K562 treated with DMSO at 1 percent for 12 hours (cell line): Measurements from ENCODE around the gene CCDC88B. TPM values are rescaled to one million over a fixed set of nuclear protein-coding genes. Genes with fewer than 3 reads are reported as not detected.

Experiments
- total RNA-seq: library from RNA; unstranded; fragments of 300-600 nt; gene quantifications from 2 replicates; pipeline ENCODE4 v1.2.3, GENCODE V29; 2022; ENCODE audit not compliant: insufficient read depth

The CCDC88B gene
- 12.0 and 20.3 TPM in 2 replicates for total RNA-seq

GRCh38 chr11:64339754-64340408 is at the start of gene CCDC88B:
CCDC88B (plus strand) TSS chr11:64340204; CDS start chr11:64340267, 63 bp downstream.

DNA sequence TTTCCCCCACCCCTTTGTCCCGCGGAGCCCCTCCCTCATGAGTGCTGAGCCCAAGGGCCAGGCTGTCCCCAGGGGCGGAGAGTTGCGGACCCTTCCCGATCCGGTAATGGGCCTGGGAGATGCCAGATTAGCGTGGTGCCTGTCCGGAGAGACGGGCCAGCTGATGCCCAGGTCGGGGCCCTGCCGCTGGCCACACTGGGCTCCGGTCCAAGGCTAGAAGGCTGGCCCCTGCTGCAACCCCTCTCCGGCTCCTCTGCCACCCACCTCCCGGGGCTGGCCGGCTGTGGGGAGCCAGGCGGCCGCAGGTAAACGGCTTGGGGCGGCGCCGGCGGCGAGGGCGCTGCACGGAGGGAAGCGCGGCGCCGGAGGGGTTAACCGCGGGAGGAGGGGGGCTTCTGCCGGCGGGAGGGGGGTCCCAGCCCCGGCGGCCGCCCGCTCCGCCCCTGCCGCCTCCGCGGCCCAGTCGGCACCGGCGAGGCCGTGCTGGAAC is 48.7 kb upstream of the CCDC88B start, which contains the start of gene KCNK4:
KCNK4 (plus strand) TSS at position 41 of the 490 bp plus-strand sequence. CDS start 1,717 bp downstream, outside the sequence.

DNA sequence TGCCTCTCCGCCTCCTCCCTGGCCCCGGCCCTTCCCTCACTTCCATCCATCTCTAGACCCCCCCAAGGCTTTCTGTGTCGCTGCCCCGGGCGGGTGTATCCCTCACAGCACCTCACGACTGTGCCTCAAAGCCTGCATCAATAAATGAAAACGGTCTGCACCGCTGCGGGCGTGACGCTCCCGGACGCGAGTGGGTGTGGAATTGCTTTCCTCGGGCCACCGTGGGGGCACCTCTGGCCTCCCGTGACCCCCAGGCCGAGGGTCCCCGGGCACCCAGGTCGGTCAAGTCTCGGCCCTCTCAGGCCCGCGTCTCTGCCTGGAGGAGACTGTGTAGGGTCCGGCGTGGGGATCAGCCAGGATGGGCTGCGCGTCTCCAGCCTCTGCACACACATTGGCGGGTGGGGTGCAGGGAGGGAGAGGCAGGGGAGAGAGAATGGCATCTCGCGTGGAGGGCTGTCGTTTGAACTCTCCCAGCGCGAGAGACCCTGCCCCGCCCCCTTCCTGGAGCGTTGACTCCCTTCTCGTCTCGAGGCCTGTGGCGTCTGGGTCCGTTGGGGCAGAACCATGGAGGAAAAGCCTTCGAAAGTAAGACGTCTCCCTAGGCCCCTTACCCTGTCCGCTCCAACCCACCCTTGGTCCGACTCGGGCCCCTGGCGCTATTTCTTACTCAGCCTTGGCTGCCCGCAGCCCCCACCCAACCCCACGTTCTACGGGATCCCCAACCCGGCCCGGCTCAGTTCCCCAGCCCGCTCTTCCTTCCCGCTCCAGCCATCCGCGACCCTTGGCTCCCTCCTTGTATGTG is 40.0 kb upstream of the CCDC88B start, which contains the start of gene CATSPERZ:
CATSPERZ (plus strand) TSS at position 512 of the 802 bp plus-strand sequence; CDS start at position 565, 53 bp downstream.

DNA sequence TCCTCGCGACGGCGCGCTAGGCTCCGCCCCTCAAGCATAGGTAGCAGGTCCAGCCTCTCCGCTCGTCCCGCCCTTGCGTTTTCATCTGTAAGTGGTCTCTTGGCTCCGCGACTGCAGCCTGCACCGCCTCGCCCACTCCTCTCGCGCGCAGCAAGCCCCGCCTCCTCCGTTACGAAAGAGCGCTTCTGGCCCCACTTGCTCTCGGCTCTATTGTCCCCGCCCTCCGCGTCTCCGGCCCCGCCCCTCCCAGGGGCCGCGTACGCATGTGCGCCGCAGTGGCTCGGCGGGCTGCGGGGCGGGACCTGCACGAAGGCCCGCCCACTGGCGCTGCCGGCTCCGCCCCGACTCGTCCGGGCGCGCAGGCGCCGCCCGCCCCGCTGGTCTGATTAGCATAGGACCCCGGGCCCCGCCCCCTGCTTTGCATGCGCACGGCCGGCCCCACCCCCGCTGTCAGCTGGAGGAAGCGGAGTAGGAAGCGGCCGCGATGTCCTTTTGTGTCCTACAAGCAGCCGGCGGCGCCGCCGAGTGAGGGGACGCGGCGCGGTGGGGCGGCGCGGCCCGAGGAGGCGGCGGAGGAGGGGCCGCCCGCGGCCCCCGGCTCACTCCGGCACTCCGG is 34.8 kb upstream of the CCDC88B start, which contains the start of gene ESRRA:
ESRRA (plus strand) TSS at position 450 of the 616 bp plus-strand sequence. CDS start 1,656 bp downstream, outside the sequence.

DNA sequence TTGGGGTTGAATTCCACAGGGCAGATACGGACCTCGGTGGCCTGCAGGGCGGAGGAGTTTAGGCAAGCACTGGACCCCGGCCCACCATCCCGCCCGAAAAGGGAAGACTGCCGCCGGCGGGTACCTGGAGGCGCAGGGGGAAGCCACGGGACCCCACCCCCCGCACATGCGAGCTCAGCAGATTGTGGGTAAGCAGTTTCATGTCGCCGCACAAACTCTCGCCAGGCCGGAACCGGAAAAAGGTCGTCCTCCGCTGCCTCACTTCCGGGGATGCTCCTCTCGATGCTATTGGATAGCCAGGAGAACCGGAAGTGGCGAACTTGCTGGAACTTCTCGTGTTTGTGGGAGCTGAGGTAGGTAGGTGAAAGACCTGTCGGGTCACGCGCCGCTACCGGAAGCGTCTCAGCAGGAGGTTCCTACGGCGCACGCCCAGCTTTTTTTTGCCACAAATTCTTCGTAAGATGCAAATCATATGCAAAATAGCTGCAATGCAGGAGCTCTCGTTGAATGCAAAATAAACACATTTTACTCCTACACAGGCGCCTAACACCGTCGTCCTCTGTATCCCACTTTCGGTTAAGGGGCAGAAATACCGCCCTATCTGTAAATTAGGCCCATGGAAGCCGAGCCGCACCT is 22.6 kb upstream of the CCDC88B start, which contains the start of gene TRMT112:
TRMT112 (minus strand) TSS at position 235 of the 636 bp plus-strand sequence; CDS start at position 202, 33 bp downstream.

GRCh38 chr11:64317961-64318765 is 21.8 kb upstream of the CCDC88B start, which contains the start of gene PRDX5:
PRDX5 (plus strand) TSS chr11:64318121; CDS start chr11:64318216, 95 bp downstream.

DNA sequence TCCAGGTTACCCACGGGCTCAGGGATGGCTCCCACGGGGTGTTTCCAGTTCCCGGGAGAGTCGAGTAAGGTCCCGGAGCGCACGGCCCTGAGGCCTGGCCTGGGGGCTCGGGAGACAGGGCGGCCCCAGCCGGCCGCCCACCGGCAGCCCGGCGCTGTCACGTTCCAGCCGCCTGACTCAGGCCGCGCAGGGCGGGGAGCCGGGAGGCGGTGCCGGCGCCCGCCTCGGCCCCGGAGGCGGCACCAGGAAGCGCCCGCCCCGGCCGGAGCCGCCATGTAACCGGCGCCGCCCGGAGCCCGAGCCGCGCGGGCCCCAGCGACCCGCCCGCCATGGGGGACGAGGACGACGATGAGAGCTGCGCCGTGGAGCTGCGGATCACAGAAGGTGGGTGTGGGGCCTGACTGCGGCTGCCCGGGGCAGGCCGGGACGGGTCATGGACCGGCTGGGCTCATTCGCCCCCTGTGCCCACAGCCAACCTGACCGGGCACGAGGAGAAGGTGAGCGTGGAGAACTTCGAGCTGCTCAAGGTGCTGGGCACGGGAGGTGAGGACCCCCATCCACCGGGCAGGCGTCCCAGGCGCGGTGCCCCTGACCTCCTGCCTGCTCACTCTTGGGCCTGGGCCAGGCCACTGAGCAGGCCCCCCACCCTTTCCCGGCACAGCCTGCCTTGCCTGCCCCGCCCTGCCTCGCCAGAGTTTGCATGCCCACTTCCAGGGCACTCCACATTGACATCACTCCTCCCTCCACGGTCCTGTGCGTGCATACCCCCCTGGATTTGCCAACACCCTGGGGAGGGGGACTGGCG is 19.1 kb downstream of the CCDC88B start, which contains the start of gene RPS6KA4:
RPS6KA4 (plus strand) TSS at position 256 of the 805 bp plus-strand sequence; CDS start at position 330, 74 bp downstream.

Other genes starting within 250 kb of the CCDC88B start
- gene MACROD1, start 174.1 kb upstream of the CCDC88B start, total RNA-seq = 69.0 and 104 TPM in 2 replicates
- 202 and 282 TPM in 2 replicates for gene STIP1, start 154.0 kb upstream of the CCDC88B start, total RNA-seq
- 98.9 and 99.4 TPM in 2 replicates for gene FERMT3, start 133.5 kb upstream of the CCDC88B start, total RNA-seq
- 41.7 and 48.9 TPM in 2 replicates for gene TRPT1, start 114.0 kb upstream of the CCDC88B start, total RNA-seq
- gene NUDT22, start 113.9 kb upstream of the CCDC88B start, total RNA-seq = 79.4 and 98.5 TPM in 2 replicates
- 71.7 and 73.1 TPM in 2 replicates for gene DNAJC4, start 109.7 kb upstream of the CCDC88B start, total RNA-seq
- gene VEGFB, start 105.6 kb upstream of the CCDC88B start, total RNA-seq = 103 and 104 TPM in 2 replicates
- 113 and 130 TPM in 2 replicates for gene FKBP2, start 99.1 kb upstream of the CCDC88B start, total RNA-seq
- 105 and 156 TPM in 2 replicates for gene PPP1R14B, start 93.3 kb upstream of the CCDC88B start, total RNA-seq
- 14.8 and 31.1 TPM in 2 replicates for gene PLCB3, start 88.7 kb upstream of the CCDC88B start, total RNA-seq
- gene BAD, start 55.5 kb upstream of the CCDC88B start, total RNA-seq = 83.9 and 138 TPM in 2 replicates
- gene GPR137, start 54.4 kb upstream of the CCDC88B start, total RNA-seq = 49.0 and 56.6 TPM in 2 replicates
- not detected in 2 replicates for gene KCNK4, start 48.9 kb upstream of the CCDC88B start, total RNA-seq
- gene CATSPERZ, start 39.8 kb upstream of the CCDC88B start, total RNA-seq = 1.8 and 2.0 TPM in 2 replicates
- gene ESRRA, start 34.7 kb upstream of the CCDC88B start, total RNA-seq = 72.4 and 81.7 TPM in 2 replicates
- gene TRMT112, start 22.6 kb upstream of the CCDC88B start, total RNA-seq = 306 and 450 TPM in 2 replicates
- 404 and 652 TPM in 2 replicates for gene PRDX5, start 22.1 kb upstream of the CCDC88B start, total RNA-seq
- gene RPS6KA4, start 19.0 kb downstream of the CCDC88B start, total RNA-seq = 24.0 and 26.5 TPM in 2 replicates
- not detected in 2 replicates for gene SLC22A11, start 215.7 kb downstream of the CCDC88B start, total RNA-seq